Mammary epithelial cell (primary cell): Measurements from ENCODE around the gene ADK.

Source experiments
- EZH2 ChIP-seq: IDR thresholded peaks from 2 replicates; pipeline ENCODE4 v1.6.1; 2012; ENCODE audit warnings: low read length, inconsistent platforms, borderline replicate concordance
- TF ChIP-seq, protein P1 (sequence below), 2 donors: IDR thresholded peaks in 1 of 2; conservative IDR thresholded peaks in 1 of 2; 2 replicates each; pipeline ENCODE4 v1.5.1; 2011 to 2012; ENCODE audit warnings: inconsistent platforms in 2 of 2, low read length in 2 of 2, mild to moderate bottlenecking in 2 of 2, control low read depth in 1 of 2, low read depth in 1 of 2; ENCODE audit not compliant: insufficient read depth in 1 of 2; ENCODE audit errors: extremely low read depth in 1 of 2

DNA sequence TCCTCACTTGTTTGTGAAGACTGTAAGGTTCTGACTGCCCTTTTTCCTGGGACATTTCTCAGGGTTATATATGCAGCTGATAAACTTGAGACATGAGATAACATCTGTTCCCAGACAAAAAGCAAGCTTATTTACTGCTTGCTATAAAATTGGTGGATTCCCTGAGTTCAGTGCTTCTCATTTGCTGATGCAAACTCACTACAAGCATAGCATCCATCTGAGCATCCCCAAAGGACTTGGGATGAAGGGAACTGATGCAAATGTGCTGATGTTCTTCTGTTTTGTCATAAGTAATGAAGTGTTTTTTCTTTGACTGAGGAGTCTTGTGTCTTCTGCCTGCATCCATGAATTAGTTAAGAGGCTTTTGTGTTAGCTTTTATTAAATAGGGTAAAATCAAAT, 183.2 kb downstream of the ADK start:
- TF ChIP-seq, protein P1, sequence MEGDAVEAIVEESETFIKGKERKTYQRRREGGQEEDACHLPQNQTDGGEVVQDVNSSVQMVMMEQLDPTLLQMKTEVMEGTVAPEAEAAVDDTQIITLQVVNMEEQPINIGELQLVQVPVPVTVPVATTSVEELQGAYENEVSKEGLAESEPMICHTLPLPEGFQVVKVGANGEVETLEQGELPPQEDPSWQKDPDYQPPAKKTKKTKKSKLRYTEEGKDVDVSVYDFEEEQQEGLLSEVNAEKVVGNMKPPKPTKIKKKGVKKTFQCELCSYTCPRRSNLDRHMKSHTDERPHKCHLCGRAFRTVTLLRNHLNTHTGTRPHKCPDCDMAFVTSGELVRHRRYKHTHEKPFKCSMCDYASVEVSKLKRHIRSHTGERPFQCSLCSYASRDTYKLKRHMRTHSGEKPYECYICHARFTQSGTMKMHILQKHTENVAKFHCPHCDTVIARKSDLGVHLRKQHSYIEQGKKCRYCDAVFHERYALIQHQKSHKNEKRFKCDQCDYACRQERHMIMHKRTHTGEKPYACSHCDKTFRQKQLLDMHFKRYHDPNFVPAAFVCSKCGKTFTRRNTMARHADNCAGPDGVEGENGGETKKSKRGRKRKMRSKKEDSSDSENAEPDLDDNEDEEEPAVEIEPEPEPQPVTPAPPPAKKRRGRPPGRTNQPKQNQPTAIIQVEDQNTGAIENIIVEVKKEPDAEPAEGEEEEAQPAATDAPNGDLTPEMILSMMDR (conservative IDR thresholded peaks at IDR 0.05 in 1 of 2, IDR thresholded peaks at IDR 0.05 in 1 of 2; ENCODE audit: extremely low read depth in 1 of 2, insufficient read depth in 1 of 2, low read depth in 1 of 2, low read length in 2 of 2): no peak
- no peak for TF ChIP-seq EZH2
